Measurements from ENCODE around the gene CCR5AS.

CCR5AS gene

GRCh38 chr3:46411271-46411670, 4.4 kb upstream of the CCR5AS start:
- peak; percentile 8 for TF ChIP-seq CTCF (IDR thresholded peaks at IDR 0.05; ENCODE audit: control insufficient read depth, insufficient read depth, low read depth, low read length, missing control alignments)
- H3K4me3 ChIP-seq (ENCODE audit: control insufficient read depth, low read depth, low read length) = no peak overlapping the region
- no peak for DNase-seq (ENCODE audit: low read depth)

GRCh38 chr3:46410669-46411068, 3.8 kb upstream of the CCR5AS start:
- DNase-seq (ENCODE audit: low read depth) = no peak
- H3K4me3 ChIP-seq (ENCODE audit: control insufficient read depth, low read depth, low read length) = no peak overlapping the region
- no peak for TF ChIP-seq CTCF (IDR thresholded peaks at IDR 0.05; ENCODE audit: control insufficient read depth, insufficient read depth, low read depth, low read length, missing control alignments)

GRCh38 chr3:46409739-46410489, 3.0 kb upstream of the CCR5AS start:
- H3K4me3 ChIP-seq (ENCODE audit: control insufficient read depth, low read depth, low read length) = no peak overlapping the region
- no peak for DNase-seq (ENCODE audit: low read depth)
- TF ChIP-seq CTCF (IDR thresholded peaks at IDR 0.05; ENCODE audit: control insufficient read depth, insufficient read depth, low read depth, low read length, missing control alignments) = no peak

GRCh38 chr3:46408853-46409252, 2.0 kb upstream of the CCR5AS start:
- no peak overlapping the region for H3K4me3 ChIP-seq (ENCODE audit: control insufficient read depth, low read depth, low read length)
- no peak for TF ChIP-seq CTCF (IDR thresholded peaks at IDR 0.05; ENCODE audit: control insufficient read depth, insufficient read depth, low read depth, low read length, missing control alignments)
- DNase-seq (ENCODE audit: low read depth) = no peak

GRCh38 chr3:46407970-46408369, 1.1 kb upstream of the CCR5AS start:
- no peak for TF ChIP-seq CTCF (IDR thresholded peaks at IDR 0.05; ENCODE audit: control insufficient read depth, insufficient read depth, low read depth, low read length, missing control alignments)
- no peak for DNase-seq (ENCODE audit: low read depth)
- H3K4me3 ChIP-seq (ENCODE audit: control insufficient read depth, low read depth, low read length) = no peak overlapping the region

- no peak for TF ChIP-seq CTCF (IDR thresholded peaks at IDR 0.05; ENCODE audit: control insufficient read depth, insufficient read depth, low read depth, low read length, missing control alignments)
- H3K4me3 ChIP-seq (ENCODE audit: control insufficient read depth, low read depth, low read length) = no peak overlapping the region
- DNase-seq (ENCODE audit: low read depth) = no peak
Measured at GRCh38 chr3:46406443-46406787, 451 bp downstream of the CCR5AS start.

All from AG09309 (cell line).